ENCODE data around the gene CHGA.

The CHGA gene

DNA sequence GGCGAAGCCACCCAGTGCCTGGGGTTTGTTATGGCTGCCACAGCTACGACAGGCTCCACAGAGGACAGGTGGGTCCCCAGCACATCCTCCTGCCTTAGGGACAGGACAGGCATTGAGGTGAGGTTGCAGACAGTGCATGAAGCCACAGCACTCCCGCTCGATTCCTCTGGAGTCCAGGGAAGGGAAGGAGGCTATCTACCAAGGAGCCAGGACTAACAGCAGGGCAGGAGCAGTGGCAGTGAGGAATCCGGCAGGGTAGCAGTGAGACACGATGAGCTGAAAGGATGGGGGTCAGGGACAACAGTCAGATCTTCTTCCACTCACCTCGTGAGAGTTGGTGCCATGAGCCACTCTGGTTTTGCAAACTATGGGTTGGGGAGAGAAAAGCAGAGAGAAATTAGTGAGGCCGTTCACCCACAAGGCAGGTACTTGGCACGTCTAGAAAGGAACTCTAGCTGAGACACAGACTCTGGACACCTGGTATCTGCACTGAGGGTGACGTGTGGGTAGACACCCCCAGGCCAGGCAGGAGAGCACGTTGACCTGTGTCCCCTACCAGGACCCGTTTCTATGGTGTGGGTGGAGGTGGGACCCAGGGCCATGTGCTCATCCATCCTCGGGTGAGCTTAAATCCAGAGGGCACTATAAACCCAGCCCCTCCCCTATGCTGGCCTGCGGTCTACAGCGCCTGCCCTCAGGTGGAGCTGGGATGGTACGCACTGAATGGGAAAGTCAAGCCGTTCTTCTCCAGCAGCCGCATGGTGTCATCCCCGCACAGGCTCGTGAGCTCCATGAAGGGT is 39.3 kb downstream of the CHGA start:
- no peak for DNase-seq

DNA sequence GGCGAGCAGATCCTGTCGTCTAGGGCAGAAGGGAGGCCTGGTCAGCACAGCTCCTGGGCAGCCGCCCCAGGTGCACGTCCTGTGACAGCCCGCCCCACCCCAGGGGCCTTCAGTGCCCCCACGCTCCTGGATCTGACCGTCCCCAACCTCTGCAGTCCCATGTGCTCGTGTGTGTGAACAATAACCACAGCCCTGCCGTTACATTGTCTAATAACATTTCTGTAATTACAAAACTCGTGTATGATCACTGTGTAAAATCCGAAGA is 39.8 kb downstream of the CHGA start:
- DNase-seq, result no peak

DNA sequence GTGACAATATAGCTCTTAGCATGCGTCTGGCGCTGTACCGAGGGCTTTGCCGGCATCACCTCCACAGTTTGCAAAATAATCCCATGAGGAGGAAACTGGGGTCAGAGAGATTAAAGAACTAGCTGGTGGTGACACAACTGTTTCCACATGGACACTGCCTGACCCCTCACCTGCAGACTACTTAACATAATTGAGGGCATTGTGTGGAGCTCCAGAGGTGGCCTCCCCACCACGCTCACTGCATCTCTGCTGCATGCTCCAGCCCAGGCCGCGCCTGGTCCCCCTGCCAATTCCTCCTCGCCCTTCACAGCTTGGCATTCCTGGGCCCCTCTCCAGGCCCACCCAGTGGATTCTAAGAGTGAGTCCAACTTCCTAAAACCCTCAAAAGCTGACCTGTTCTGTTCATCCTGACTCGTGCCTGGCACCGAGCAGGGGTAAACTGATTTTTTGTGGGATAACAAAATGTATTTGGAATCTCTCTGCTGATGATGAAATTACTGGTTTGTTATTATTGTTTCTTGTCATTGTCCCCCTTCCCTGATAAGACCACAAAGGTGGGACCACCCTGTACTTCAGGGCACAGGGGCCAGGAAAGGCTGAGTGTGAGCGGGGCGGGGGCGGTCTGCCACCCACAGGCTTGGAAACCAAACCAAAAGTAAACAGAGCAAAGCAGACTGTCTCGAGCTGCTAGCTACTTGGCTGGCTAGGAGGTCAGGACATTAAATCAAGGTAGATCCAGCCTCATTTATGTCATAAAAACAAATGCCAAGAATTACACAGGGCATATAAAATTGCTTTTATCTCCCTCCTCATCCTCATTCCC is 40.6 kb downstream of the CHGA start:
- no peak for DNase-seq

DNA sequence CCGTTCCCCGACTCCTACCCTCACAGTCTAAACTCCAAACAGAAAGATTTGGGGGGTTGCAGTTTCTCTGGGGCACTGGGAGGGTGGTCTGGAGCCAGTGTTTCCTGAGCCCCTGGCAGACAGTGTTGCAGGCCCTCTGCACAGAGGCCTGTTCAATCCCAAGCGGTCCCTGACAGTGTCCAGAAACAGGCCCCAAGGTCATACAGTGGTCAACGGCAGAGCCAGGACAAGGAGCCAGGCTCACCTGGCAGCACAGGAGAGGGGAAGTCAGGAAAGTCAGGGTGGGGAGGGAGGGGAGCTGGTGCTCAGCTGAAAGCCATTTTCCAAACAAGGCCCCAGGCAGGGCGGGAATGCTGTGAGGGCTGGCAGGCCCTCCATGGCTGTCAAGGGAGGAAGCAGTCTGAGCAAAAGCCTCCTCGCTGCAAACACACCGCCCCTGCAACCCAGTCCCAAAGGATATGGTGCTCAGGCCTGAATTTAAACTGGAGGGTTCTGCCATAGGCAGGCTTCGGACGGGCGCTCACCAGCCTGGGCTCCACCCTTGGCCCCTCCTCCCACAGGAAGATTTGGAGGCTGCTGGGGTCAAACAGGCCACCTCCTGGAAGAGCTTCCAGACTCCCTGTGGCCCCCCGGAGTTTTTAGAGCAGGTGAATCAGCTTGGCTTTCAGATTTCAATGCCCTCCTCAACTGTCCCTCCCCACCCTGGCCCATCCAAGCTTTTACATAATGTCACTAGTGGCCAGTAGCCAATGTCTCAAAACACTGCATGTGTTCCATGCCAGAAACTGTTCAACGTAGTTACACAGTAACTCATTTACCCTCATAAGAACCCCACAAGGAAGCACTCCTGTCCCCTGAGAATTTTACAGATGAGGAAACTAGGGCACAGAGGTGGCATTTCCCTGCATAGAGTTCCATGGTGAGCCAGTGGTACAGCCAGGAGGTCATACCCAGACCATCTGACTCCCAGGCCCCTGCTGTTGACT is 41.5 kb downstream of the CHGA start:
- no peak for DNase-seq

DNA sequence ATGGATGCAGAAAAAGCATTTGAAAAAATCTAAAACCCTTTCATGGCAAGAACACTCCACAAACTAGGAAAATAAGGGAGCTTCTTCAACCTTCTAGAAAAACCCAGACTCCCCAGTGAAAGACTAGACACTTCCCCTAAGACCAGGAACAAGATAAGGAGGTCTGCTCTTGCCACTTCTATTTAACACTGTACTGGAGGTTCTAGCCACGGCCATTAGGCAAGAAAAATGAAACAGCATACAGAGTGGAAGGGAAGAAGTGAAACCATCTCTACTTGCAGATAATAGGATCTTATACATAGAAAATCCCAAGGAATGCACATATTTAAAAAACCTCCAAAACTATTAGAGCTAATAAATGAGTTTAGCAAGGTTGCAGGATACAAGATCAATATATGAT is 42.3 kb downstream of the CHGA start:
- no peak for DNase-seq

DNA sequence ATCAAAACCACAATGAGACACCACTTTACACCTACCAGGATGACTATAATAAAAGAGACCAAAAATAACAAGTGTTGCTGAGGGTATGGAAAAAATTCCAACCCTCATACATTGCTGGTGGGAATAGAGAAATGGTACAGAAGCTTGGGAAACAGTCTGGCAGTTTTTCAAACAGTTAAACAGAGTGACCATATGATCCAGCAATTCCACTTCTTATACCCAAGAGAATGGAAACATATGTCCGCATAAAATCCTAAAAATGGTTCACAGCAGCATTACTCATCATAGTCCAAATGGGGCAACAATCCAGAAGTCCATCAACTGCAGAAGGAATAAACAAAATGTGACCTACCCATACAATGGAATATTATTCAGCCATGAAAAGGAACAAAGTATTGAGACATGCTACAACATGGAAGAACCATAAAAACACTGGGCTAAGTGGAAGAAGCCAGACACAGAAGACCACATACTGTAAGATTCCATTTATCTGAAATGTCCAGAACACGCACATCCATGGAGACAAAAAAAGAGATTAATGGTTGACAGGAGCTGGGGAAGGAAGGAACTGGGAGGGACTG is 44.5 kb downstream of the CHGA start:
- DNase-seq, result no peak

DNA sequence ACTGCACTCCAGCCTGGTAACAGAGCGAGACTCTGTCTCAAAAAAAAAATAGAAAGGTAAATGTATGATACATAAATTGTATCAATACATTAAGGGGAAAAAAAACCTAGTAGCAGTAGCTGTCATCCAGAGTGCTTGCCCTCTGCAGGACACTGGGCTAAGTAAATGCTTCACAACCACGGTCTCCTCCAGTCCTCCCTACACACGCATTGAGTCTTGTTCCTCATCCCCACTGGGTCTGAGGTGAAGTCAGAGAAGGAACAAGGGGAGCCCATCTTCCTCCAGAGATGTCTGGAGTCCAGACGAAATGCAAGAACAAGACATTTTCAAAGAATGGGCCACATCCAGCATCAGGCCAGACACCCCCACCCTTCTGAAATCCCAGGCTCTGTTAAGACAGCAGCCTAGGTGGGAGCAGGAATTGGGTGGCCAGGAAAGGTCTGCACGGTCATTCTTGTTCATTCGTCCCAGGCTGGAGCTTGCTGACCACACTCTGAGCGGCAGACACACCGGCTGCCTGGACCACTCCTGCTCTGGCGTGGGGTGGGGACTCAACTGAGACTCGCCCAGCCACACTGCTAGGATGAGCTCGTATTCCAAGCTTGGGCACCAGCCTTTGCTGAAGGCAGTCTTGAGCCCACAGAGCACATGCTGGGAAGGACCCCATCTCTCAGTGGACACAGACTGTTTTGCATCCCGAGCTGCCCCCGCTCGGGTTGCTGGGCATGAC is 45.5 kb downstream of the CHGA start:
- DNase-seq, result no peak

DNA sequence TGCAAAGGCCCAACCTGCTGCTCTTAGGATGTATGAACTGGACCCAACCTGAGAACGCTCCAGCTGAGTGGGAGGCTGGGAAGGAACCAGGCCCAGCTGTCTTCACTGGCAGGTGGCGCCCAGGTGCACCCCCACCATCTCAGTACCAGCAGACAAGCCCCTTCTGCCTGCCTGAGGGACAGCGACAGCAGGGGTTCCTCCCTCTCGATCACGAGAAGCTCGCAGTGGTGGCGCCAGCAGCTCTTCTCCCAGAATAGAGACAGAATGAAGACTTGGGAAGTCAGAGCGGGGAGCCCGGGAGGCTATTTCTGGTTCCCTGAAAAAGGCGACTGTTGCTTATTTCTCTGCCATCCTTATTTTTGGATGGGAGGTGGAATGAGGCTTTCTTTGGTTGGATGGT is 46.5 kb downstream of the CHGA start:
- no peak for DNase-seq

DNA sequence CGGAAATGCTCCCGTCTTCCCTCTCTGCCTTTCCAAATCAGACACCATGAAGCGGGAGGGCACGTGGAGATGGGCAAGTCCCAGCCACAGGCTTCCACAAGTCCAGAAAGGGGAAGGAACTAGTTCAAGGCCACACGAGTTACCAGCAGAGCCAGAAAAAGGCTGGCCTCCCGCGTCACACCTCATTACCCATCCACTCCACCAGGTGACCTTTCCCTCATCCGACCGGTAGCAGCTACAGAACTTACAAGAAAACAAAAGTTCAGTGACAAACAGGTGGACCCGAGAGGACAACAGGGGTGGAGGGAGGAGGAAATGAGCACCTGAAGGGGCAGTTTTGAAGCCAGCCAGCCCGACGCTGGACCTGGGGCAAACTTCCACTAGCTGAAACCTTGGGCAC is 46.9 kb downstream of the CHGA start:
- DNase-seq, result no peak

DNA sequence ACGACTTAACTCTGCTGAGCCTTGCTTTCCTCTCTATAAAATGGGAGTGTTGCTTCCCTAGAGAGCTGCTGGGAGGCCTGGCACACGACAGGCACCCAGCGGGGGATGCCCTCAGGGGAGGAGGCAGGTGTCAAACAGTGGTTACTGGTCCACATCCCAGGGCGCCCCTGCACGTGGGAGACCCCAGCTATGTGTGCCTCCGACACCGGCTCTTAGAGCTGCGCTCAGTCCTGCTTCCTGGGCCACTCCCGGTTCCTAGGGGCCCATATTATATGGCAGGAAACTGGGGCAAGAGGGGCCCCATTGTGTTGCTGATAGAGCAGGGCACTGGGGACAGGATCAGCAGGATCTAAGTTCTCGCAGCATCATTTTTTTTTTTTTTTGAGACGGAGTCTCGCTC is 47.3 kb downstream of the CHGA start:
- DNase-seq, result no peak

DNA sequence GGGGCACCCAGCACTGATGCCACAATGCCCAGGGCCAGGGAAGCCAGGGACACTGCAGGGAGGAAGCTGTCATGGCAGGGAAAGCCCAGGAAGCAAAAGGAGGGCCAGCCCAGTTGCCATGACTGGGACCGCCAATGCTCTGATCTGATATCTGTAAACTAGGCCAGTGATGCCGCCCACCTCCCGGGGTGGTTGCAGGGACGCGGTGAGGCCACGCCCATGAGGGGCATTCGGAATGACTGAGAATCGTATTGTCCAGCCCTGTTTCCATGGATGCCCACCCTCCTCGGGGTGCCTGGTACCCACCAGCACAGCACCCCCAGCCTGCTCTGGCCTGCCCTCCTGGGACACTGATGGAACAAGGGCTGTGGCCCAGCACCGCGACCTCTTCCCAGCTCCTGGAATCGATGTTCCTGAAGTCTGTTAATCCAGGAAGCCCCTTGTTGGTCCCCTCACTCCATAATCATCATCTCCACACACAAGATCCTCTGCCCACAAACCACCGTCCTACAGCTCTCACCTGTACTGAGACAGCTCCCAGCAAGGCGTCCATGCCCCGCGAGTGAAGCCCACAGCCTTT is 48.7 kb downstream of the CHGA start:
- no peak for DNase-seq

DNA sequence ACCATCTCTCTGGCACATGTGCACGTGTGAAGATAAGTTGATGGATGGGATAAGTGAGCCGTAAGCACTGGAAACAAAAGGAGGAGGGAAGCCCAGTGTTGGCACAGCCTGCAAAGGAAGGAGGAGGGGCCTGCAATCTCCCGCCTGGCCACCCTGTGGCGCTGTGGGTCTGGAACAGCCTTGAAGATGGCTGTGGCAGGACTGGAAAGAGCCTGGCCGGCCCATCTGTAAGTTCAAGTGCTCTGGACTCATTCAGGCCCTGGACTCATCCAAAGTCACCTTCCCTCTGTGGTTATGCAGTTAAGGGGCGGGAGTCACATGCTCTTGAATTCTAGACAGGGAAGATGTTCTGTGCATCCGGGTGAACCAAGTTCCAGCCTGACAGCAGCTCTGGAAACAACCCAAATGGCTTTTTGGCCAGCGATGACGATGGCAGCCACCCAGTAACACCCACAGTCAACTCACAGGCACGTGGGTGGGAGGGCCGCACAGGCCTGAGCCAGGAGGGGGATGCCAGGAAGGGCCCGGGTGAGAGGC is 50.4 kb downstream of the CHGA start:
- no peak for DNase-seq

DNA sequence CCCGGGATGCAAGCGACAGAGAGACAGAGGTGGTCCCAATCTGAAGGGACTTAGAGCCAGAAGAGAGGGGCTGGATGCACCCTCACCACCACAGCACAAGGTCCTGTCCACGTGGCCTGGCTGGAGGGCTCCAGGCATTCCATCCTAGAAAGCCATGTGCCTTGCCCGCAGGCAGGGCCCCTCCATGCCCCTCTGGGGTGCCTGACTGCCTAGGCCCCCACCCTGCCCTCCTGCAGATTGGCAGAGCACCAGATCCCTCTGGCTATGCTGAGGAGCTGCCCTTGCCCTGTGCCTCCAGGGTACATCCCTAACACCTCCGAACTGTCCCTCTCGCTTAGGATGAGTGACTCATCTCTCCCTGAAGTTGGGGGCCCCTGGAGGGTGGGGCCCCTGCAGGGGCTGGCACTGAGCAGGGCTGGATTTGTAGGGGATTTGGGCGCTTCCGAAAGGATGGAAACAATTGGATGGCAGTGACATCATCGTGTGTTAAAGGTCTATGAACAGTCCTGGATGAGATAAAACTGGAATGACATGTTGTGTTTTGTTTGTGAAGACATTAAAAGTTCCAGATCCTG is 50.9 kb downstream of the CHGA start:
- DNase-seq, result no peak

DNA sequence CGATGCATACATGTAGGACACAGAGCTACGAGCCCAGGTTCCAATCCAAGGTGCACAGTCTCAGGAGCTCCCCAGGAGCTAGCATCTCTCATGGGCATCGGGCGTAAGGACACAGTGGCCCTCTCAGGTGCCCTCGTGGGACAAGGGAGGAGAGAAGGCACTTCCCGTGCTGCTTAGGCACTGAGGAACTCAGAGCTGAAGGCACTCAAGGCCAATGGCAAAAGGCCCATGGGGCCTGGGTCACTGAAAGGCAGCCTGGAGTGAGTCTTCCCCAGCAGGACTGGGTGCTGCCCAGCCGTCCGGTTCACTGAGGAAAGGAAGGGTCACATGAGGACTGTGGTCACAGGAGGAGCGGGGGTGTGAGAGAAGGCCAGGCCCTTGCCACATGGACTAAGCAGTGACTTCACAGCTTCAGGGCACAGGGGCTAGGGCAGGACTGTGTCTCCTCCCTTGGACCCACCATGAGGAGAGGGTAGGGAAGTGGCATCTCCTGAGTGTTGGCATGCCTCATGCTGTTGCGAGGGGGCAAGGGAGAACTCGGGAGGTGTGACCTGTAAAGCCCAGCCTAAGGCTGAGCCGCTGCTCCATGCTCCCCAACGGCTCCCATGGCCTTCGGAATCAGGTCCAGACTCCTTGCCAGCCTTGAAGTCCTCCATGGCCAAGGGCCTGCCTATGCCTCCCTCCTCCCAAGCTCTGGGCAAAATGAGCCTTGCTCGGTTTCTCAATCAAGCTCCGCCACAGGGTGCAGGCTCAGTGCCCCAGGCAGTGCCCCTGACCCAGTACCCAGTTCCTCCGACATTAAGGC is 51.8 kb downstream of the CHGA start:
- no peak for DNase-seq

DNA sequence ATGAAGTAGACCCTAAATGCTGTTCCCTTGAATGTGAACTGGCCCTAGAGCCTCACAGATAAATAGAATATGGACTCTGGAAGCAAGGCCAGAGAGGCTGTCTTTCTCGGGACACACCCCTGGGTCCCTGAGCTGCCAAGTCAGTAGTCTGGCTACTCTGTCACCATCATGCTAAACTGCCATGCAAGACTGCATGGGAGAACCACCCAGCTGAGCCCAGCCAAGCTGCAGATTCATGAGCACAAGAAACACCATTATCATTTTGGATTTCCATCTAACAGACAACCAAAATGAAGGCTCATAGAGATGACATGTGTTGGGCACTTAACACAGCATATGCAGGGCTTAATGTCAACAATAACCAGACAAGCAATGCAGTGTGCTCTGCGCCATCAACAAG is 53.3 kb downstream of the CHGA start:
- DNase-seq, result no peak

DNA sequence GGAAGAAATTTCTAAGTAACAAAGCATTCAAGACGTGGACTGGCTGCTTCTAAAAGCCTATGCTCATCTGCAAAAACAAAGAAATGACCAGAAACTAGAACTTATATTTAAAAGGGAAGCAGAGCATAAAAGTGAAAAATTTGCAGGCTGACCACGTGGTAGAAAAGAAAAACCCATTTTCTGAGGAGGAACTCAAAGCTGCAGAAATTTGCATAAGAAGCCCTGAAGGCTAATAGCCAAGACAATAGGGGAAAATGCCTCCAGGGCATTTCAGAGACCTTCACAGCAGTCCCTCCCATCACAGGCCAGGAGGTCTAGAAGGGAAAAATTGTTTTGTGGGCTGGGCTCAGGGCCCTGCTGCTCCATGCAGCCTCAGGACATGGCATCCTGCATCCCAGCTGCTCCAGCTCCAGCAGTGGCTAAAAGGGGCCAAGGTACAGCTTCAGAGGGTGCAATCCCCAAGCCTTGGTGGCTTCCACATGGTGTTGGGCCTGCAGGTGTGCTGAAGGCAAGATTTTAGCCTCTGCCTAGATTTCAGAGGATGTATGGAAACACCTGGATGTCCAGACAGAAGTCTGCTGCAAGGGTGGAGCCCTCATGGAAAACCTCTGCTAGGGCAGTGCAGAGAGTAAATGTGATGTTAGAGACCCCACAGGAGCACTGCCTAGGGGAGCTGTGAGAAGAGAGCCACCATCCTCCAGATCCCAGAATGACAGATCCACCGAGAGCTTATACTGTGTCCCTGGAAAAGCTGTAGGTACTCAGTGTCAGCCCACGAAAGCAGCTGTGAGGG is 55.5 kb downstream of the CHGA start:
- no peak for DNase-seq

DNA sequence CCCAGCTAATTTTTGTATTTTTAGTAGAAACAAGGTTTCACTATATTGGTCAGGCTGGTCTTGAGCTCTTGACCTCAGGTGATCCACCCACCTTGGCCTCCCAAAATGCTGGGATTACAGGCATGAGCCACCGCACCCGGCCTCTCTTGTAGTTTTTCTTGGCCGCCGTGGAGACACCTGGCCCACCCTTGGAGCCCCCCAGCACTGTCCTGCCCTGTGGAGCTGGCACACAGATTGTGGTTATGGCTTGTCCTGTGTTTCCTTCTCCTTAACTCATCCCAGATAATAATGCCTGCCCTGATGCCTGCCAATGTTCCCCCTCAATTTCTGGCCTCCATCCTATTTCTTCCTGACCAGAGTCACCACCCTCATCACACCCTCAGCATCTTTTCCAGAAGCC is 57.9 kb downstream of the CHGA start:
- DNase-seq, result no peak

DNA sequence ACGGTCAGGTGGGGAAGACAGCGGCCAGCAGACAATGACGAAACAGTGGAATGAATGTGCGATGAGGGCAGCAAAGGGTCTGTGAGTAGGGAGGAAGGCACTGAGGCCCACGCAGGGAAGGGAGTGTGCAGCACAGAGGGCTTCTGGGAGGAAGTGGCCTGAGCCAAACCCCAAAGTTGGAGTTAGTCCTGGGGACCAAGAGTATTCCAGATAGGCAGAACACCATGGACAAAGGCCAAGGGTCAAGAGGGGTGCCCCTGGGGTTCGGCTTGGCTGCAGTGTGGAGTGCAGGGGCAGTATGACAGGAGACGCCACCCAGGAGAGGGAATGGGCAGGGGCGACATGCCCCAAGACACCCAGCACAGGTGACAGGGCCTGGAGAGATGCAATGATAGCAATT is 58.8 kb downstream of the CHGA start:
- DNase-seq, result no peak

DNA sequence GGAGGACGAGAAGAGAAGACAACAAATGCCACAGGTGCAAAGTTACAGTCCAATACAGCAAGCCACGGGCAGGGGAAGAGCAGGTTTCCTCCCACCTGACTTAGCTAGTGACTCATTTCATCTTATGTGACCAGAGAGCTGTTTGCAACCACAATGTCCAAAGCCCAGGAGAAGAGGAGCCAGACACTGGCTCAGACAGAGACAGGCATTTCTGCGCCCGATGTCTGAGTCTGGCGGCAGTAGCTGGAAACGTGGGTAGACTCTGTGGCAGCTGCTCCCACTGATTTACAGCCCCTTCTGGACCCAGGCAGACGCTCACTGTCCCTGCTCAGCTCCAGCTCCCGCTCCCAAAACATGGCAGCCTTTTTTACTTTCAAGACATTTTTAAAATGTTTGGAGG is 60.0 kb downstream of the CHGA start:
- no peak for DNase-seq

All from NCI-H1436 (cell line).